Suprapubic skin (tissue), 4 donors: Measurements from ENCODE around the gene HORMAD2. TPM values are rescaled to one million over a fixed set of nuclear protein-coding genes. Genes with fewer than 3 reads are reported as not detected.

Experiments
- DNase-seq, 2 donors: peaks; one replicate each; pipeline ENCODE4 v3.0.0-alpha.2; 2019; ENCODE audit warnings: low spot score in 2 of 2
- H3K27ac ChIP-seq: fragments of 200-600 bp; sonication (generic); one replicate; pipeline ENCODE4 v1.5.1; 2019
- H3K27me3 ChIP-seq: fragments of 200-600 bp; sonication (generic); one replicate; pipeline ENCODE4 v1.5.1; 2019
- H3K36me3 ChIP-seq: fragments of 200-600 bp; sonication (generic); one replicate; pipeline ENCODE4 v1.5.1; 2019
- H3K4me1 ChIP-seq: fragments of 200-600 bp; sonication (generic); one replicate; pipeline ENCODE4 v1.5.1; 2019
- H3K4me3 ChIP-seq: fragments of 200-600 bp; sonication (generic); one replicate; pipeline ENCODE4 v1.5.1; 2019; ENCODE audit warnings: mild to moderate bottlenecking
- H3K9me3 ChIP-seq: fragments of 200-600 bp; sonication (generic); one replicate; pipeline ENCODE4 v1.5.1; 2019
- CTCF ChIP-seq, 2 donors: fragments of 200-600 bp in 1 of 2; fragments of 450-650 bp in 1 of 2; sonication (generic) in 1 of 2; IDR thresholded peaks; one replicate each; pipeline ENCODE4 v1.5.1; 2016 to 2019; ENCODE audit warnings: antibody characterized with exemption in 2 of 2, mild to moderate bottlenecking in 1 of 2, moderate library complexity in 1 of 2
- EP300 ChIP-seq: sonication (generic); formaldehyde crosslinking; IDR thresholded peaks from one replicate; pipeline ENCODE4 v1.6.1; 2017; ENCODE audit warnings: antibody characterized with exemption
- POLR2A ChIP-seq, 2 donors: fragments of 450-650 bp; IDR thresholded peaks; one replicate each; pipeline ENCODE4 v1.6.1; 2017; ENCODE audit warnings: antibody characterized with exemption in 2 of 2, mild to moderate bottlenecking in 2 of 2, moderate library complexity in 2 of 2
- POLR2AphosphoS5 ChIP-seq, 3 donors: sonication (generic); formaldehyde crosslinking; IDR thresholded peaks; one replicate each; pipeline ENCODE4 v1.6.1; 2017; ENCODE audit warnings: antibody characterized with exemption in 3 of 3
- WGBS: methylation state at CpG from one replicate; pipeline ENCODE4 v1.1.5; 2018; 5-methylcytosine and 5-hydroxymethylcytosine counted together
- total RNA-seq, 4 donors: library from RNA; depleted of rRNA; stranded (reverse); fragments of >200 nt; gene quantifications; one replicate each; pipeline ENCODE4 v1.1.0, GENCODE V29; 2016

Gene HORMAD2
- total RNA-seq, 4 donors from 2014 or later: not detected

GRCh38 chr22:30159561-30160353 lies 79.5 kb downstream of the HORMAD2 start:
- H3K9me3 ChIP-seq: no peaks in the 10 kb centered on the region
- H3K4me1 ChIP-seq: peaks cover 11% of the 10 kb centered on the region
- no peak overlapping the region for H3K4me3 ChIP-seq
- no peaks in the 10 kb centered on the region for H3K36me3 ChIP-seq
- TF ChIP-seq EP300 (no peak), CTCF (IDR thresholded peaks at IDR 0.05) (no peak), POLR2AphosphoS5 (IDR thresholded peaks at IDR 0.05) (no peak), POLR2A (IDR thresholded peaks at IDR 0.05) (no peak)
- no peaks in the 10 kb centered on the region for H3K27me3 ChIP-seq
- WGBS: 47% methylated on average over 2 of the region's 2 CpGs
- H3K27ac ChIP-seq: no peak overlapping the region
- no peak for DNase-seq

GRCh38 chr22:30161051-30161469 lies 80.8 kb downstream of the HORMAD2 start:
- no peak for DNase-seq
- H3K4me1 ChIP-seq: peaks cover 11% of the 10 kb centered on the region
- no peaks in the 10 kb centered on the region for H3K36me3 ChIP-seq
- H3K27me3 ChIP-seq: no peaks in the 10 kb centered on the region
- no peak overlapping the region for H3K4me3 ChIP-seq
- no peak overlapping the region for H3K27ac ChIP-seq
- TF ChIP-seq CTCF (IDR thresholded peaks at IDR 0.05): no peak
- no peak for TF ChIP-seq POLR2AphosphoS5 (IDR thresholded peaks at IDR 0.05)
- TF ChIP-seq POLR2A (IDR thresholded peaks at IDR 0.05): no peak
- no peak for TF ChIP-seq EP300
- no peaks in the 10 kb centered on the region for H3K9me3 ChIP-seq

GRCh38 chr22:30167296-30167695 lies 87.0 kb downstream of the HORMAD2 start:
- TF ChIP-seq POLR2A (IDR thresholded peaks at IDR 0.05) (no peak), POLR2AphosphoS5 (IDR thresholded peaks at IDR 0.05) (no peak), EP300 (no peak), CTCF (IDR thresholded peaks at IDR 0.05) (no peak)
- Histone ChIP-seq H3K4me1 (no peaks in the 10 kb centered on the region), H3K27ac (no peak overlapping the region), H3K27me3 (no peaks in the 10 kb centered on the region), H3K9me3 (no peaks in the 10 kb centered on the region), H3K36me3 (no peaks in the 10 kb centered on the region), H3K4me3 (no peak overlapping the region)
- no peak for DNase-seq
- 61% methylated on average over 2 of the region's 2 CpGs for WGBS

- H3K27ac ChIP-seq: no peak overlapping the region
- H3K27me3 ChIP-seq: no peaks in the 10 kb centered on the region
- no peaks in the 10 kb centered on the region for H3K4me1 ChIP-seq
- no peaks in the 10 kb centered on the region for H3K36me3 ChIP-seq
- 76% methylated on average over 1 of the region's 1 CpG for WGBS
- no peak for DNase-seq
- H3K9me3 ChIP-seq: no peaks in the 10 kb centered on the region
- no peak for TF ChIP-seq CTCF (IDR thresholded peaks at IDR 0.05)
- no peak for TF ChIP-seq EP300
- no peak for TF ChIP-seq POLR2A (IDR thresholded peaks at IDR 0.05)
- no peak for TF ChIP-seq POLR2AphosphoS5 (IDR thresholded peaks at IDR 0.05)
- H3K4me3 ChIP-seq: no peak overlapping the region
Observed at GRCh38 chr22:30167734-30168133, 87.5 kb downstream of the HORMAD2 start.

- Histone ChIP-seq H3K27ac (no peak overlapping the region), H3K9me3 (no peaks in the 10 kb centered on the region), H3K27me3 (no peaks in the 10 kb centered on the region), H3K36me3 (no peaks in the 10 kb centered on the region), H3K4me3 (no peak overlapping the region), H3K4me1 (no peaks in the 10 kb centered on the region)
- DNase-seq: no peak
- TF ChIP-seq POLR2A (IDR thresholded peaks at IDR 0.05): no peak
- TF ChIP-seq CTCF (IDR thresholded peaks at IDR 0.05): no peak
- TF ChIP-seq EP300: no peak
- TF ChIP-seq POLR2AphosphoS5 (IDR thresholded peaks at IDR 0.05): no peak
- 23% methylated on average over 1 of the region's 1 CpG for WGBS
Observed at GRCh38 chr22:30169002-30169401, 88.7 kb downstream of the HORMAD2 start.
